GM21723 (cell line): ENCODE data around the gene SIRT7.

Experiments used
- ATAC-seq: cut with Tn5 transposase; IDR thresholded peaks from one replicate; pipeline ENCODE4 v1.9.1; 2021; ENCODE audit warnings: mild to moderate bottlenecking, moderate library complexity; ENCODE audit not compliant: unreplicated experiment

The SIRT7 gene

GRCh38 chr17:81907219-81908145, 10.5 kb downstream of the SIRT7 start:
- ATAC-seq: no peak

GRCh38 chr17:81906476-81907218, 11.3 kb downstream of the SIRT7 start:
- no peak for ATAC-seq

- ATAC-seq: no peak
Measured at GRCh38 chr17:81905993-81906392, 12.0 kb downstream of the SIRT7 start.

GRCh38 chr17:81905424-81905875, 12.5 kb downstream of the SIRT7 start:
- no peak for ATAC-seq

- ATAC-seq: no peak
Measured at GRCh38 chr17:81904600-81905423, 13.2 kb downstream of the SIRT7 start.

- ATAC-seq: no peak
Measured at GRCh38 chr17:81903896-81904599, 13.9 kb downstream of the SIRT7 start.

- ATAC-seq: no peak
Measured at GRCh38 chr17:81903415-81903831, 14.6 kb downstream of the SIRT7 start.

- no peak for ATAC-seq
Measured at GRCh38 chr17:81902653-81903414, 15.1 kb downstream of the SIRT7 start.

- no peak for ATAC-seq
Measured at GRCh38 chr17:81902023-81902652, 15.8 kb downstream of the SIRT7 start, which contains the start of gene NPB. Gene NPB, plus strand, starts transcription at chr17:81902238. Its CDS starts 40 bp downstream, at chr17:81902278.

GRCh38 chr17:81901167-81902022, 16.6 kb downstream of the SIRT7 start:
- ATAC-seq: no peak

GRCh38 chr17:81900181-81900820, 17.7 kb downstream of the SIRT7 start:
- ATAC-seq: no peak

- ATAC-seq: no peak
Measured at GRCh38 chr17:81899514-81900166, 18.3 kb downstream of the SIRT7 start.

- ATAC-seq: no peak
Measured at GRCh38 chr17:81898885-81899284, 19.1 kb downstream of the SIRT7 start.

- ATAC-seq: no peak
Measured at GRCh38 chr17:81898029-81898866, 19.7 kb downstream of the SIRT7 start.

GRCh38 chr17:81895400-81895799, 22.6 kb downstream of the SIRT7 start:
- no peak for ATAC-seq

- ATAC-seq: no peak
Measured at GRCh38 chr17:81891303-81891552, 26.7 kb downstream of the SIRT7 start.
